ENCODE results near the gene MUC5AC.
"Not testable (repeated sequence)": the region's sequence is repeated elsewhere in the genome, so short reads cannot be mapped to it uniquely, and the experiment has no call there.

MUC5AC gene

DNA sequence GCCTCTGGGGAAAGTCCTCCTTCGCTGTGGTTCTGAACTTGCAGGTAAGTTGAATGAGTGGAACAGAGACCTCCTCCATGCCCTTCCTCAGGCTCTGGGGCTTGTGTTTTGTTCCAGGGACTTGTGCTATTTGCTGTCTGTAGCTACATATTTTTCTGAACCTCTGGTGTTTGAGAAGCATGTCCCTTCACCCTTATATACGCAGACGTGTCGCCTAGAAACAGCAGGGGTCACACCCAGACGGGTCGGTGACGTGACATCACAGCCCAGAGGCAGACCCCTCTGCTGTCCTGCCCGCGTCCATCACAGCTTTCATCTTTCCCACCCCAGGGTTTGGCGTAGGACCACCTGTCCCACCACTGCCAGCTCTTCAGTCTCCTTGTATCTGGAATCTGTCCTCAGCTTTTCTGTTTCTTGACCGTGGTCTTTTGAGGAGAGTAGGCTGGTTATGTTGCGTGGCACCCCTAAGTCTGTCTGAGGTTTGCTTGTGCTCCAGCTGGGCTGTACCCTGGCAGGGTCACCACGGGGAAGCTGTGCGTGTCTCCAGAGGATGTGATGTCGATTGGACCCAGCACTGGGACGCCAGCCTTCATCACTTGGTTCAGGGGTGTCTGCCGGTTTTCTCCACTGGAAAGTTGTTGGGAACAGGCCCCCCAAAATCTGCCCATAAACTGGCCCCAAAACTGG is 51.8 kb downstream of the MUC5AC start:
- DNase-seq: no peak

- DNase-seq: no peak
Measured at GRCh38 chr11:1211838-1212237, 54.1 kb downstream of the MUC5AC start.

DNA sequence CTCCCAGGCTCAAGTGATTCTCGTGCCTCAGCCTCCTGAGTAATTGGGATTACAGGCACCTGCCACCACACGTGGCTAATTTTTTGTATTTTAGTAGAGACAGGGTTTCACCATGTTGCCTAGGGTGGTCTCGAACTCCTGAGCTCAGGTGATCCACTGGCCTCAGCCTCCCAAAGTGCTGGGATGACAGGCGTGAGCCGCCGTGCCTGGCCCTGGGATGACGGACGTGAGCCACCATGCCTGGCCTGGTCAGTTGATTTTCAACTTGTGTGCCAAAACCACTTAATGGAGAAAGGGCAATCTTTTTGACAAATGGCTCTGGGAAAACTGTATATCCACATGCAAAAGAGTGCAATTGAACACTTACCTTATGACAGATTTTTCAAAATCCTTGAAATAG is 58.1 kb downstream of the MUC5AC start:
- DNase-seq: not testable (repeated sequence)

DNA sequence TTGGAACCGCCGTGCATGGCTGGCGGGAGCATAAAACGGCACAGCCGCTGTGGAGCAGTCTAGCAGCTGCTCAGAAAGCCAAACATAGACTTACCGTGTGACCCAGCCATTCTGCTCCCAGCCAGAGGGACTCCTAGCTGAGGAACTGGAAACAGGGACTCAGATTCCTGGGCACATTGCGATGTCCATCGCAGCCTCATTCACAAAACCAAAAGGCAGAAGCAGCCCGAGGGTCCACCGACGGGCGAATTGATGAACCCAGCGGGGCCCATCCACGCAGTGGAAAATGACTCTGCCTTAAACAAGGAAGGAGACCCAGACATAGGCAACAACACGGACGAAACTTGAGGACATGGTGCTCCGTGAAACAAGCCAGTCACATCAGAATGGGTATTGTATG is 59.4 kb downstream of the MUC5AC start:
- no peak for DNase-seq

GRCh38 chr11:1218256-1218787 is 60.6 kb downstream of the MUC5AC start:
- DNase-seq: no peak

DNA sequence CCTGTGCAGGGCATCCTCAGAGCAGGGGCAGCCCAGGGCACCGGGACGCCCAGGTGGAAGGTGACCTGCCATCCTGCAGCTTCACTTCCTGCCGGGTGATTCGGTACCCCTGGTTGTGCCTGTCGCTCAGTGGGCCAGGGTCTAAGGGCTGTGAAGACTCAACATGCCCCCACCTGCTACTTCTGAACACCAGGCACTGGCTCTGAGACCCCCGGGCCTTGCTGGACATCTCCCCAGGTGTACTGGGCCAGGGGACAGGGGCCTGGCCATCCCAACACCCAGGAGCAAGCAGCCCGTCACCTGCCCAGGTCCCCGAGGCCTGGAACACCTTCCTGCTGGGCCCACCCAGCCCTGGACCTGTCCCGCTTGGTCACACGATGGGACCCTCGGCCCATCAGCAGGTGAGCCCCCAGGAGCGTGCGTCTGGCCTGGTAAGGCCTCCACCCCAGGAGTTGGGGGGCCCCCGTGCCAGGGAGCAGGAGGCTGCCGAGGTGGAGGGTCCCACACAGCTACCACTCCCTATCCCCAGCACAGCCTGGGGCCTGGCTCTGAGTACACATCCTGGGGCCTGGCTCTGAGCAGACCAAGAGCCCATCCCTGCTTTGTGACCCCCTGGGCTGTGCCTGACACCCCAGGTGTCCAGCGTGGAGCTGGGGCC is 61.2 kb downstream of the MUC5AC start:
- no peak for DNase-seq

GRCh38 chr11:1219446-1219833 is 61.7 kb downstream of the MUC5AC start:
- no peak for DNase-seq

- no peak for DNase-seq
Measured at GRCh38 chr11:1219834-1220815, 62.4 kb downstream of the MUC5AC start.

- DNase-seq: no peak
Measured at GRCh38 chr11:1220941-1221721, 63.4 kb downstream of the MUC5AC start.

GRCh38 chr11:1221848-1222311 is 64.1 kb downstream of the MUC5AC start:
- no peak for DNase-seq

GRCh38 chr11:1222491-1223345 is 65.0 kb downstream of the MUC5AC start, which contains the start of gene MUC5B:
MUC5B (plus strand) TSS chr11:1223066; CDS start chr11:1223124, 58 bp downstream.
- DNase-seq: no peak

- no peak for DNase-seq
Measured at GRCh38 chr11:1223346-1224110, 65.8 kb downstream of the MUC5AC start.

DNA sequence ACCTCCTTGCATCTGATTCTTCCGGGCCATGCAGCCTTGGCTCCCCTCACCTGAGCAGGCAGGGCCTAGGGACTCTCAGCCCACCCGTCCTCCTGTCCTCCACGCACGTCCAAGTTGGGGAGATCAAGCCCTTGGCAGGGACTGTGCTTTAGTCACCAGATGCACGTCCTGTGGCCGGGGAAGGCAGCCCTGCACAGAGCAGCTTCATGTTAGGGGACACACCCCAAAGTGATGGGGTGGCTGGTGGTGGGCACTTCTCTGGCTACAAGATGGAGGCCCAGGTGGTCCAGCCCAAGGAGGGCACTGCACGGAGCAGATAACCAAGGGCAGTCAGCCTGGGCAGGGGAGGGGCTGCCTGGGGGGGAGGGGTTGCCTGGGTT is 66.3 kb downstream of the MUC5AC start:
- no peak for DNase-seq

DNA sequence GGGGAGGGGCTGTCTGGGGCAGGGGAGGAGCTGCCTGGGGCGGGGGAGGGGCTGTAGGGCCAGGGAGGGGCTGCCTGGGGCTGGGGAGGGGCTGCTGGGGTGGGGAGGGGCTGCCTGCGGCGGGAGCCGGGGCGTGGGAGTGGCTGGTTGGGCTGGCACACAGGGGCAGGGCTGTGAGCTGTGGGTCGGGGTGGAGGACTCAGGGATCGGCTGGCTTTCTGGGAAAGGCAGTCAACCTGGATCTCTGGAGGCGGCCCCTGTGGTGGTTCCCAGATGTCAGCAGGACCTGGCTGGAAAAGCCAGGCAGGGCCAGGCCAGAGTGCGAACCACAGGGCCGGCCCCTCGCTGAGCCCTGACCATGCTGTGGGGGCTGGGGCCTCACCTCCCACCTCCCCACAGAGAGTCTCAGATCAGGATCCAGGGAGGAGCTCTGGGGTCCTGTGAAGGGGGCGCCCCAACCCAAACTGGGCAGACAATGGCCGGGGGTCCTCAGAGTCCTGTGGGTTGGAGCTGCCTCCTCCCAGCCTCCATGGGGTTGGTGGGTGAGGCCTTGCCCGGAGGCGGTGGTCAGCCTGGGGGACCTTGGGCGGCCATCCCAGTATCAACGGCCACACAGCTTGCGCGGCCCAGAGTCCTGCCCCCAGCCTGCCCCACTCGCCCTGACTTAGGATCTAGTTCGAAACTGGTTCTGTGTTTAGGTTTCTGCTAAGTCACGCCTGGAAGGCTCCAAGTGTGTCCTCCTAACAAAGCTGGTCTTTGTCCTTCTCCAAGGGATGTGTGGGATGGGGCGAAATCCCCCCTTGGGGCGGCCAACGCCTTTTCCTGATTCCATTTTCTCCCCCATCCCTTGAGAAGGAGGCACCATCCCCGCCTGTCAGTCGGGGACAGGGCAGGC is 67.0 kb downstream of the MUC5AC start:
- no peak for DNase-seq

DNA sequence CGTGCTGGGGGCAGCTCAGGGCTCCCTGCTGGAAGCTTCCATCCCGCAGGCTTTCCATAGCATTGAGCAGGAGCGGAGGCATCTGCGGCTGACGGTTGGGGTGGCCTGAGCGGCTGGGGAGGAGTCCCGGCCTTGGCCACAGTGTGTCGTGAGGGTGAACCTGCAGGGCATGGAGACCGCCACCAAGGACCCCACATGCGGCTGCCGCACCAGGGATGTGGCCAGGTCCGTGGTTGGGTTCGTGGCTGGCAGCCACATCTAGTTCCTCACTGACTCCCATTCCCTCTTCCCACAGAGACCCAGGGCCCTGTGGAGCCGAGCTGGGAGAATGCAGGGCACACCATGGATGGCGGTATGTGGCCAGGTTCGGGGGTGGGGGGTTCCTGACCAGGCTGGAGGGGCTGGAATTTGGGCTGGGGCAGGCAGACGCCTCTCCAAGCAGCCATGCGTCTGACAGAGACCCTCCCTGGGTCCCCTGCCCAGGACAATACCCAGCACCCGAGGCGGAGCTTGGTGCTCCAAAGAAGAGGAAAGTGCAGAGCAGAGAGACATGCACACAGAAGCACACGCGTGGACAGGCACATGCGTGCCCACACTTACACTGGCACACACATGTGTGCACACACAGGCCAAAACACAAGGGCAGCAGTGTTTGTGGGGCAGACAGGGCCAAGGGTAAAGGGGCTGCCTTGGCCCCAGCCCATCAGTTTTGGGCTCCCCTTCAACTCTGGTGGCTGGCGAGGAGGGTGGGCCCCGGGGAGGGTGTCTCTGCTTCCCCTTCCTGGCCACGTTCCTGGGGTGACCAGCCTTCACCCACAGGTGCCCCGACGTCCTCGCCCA is 67.9 kb downstream of the MUC5AC start:
- no peak for DNase-seq

DNA sequence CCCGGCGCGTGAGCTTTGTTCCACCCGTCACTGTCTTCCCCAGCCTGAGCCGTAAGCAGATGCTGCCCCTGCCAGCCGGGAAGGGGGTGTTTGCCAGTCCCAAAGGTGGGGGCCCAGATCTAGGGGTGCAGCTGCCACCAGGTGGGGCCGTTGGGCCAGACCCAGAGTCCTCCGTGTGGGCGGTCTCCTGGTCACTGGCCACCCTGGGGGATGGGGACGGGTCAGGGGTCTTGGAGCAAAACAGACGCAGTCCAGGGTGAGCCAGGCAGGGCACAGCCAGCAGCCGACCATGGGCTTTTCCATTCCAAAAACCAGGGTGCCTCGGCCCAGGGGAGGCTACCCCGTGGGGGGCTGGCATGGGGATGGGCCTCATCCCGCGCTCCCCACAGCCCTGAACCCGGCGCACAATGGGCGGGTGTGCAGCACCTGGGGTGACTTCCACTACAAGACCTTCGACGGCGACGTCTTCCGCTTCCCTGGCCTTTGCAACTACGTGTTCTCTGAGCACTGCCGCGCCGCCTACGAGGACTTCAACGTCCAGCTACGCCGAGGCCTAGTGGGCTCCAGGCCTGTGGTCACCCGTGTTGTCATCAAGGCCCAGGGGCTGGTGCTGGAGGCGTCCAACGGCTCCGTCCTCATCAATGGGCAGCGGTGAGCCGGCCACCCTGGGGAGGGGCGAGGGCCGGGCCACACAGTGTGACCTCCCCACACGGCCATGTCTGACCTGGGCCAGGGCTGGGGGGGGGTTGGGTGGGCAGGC is 68.7 kb downstream of the MUC5AC start:
- no peak for DNase-seq

GRCh38 chr11:1226986-1227550 is 69.3 kb downstream of the MUC5AC start:
- no peak for DNase-seq
